Activated CD4-positive, alpha-beta T cell treated with anti-CD3 and anti-CD28 coated beads, Interleukin-2, amount 50 U/mL, for 24 hours (primary cell): ENCODE data around the gene PAPPA.

Experiments used
- DNase-seq, 2 donors: peaks; one replicate each; pipeline ENCODE4 v3.0.0-alpha.2; 2020; ENCODE audit warnings: low read depth in 1 of 2, low spot score in 1 of 2

Gene PAPPA

GRCh38 chr9:116151199-116151598 is 2.4 kb upstream of the PAPPA start:
- DNase-seq = no peak

GRCh38 chr9:116151966-116152381 is 1.6 kb upstream of the PAPPA start:
- DNase-seq = no peak

GRCh38 chr9:116152390-116152789 is 1.2 kb upstream of the PAPPA start:
- DNase-seq = no peak

- DNase-seq = no peak
Measured at GRCh38 chr9:116152941-116153764, 438 bp upstream of the PAPPA start.

DNA sequence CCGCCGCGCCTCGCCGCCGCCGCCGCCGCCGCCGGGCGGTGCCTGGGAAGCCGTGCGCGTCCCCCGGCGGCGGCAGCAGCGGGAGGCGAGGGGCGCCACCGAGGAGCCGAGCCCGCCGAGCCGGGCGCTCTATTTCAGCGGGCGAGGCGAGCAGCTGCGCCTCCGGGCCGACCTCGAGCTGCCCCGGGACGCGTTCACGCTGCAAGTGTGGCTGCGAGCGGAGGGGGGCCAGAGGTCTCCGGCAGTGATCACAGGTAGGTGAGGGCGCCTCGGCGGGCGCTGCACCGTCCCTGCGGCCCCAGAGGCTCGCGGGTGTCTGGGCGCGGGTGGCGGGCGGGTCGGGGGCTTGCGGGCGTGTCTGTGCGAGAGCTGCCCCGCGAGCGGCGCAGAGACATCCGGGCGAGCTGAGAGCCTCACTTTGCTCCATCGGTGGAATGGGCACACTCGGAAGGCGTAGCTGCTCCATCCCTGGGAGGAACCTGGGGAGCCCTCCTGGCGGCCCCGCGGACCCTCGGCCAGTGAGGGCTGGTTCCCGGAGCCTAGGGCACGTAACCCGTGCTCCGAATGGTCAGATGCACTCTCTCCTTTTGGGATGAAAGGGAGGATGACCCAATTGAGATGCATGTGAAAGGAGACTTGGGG is 864 bp downstream of the PAPPA start:
- no peak for DNase-seq

GRCh38 chr9:116154976-116155697 is 1.5 kb downstream of the PAPPA start:
- no peak for DNase-seq

- no peak for DNase-seq
Measured at GRCh38 chr9:116155698-116156039, 2.1 kb downstream of the PAPPA start.

- no peak for DNase-seq
Measured at GRCh38 chr9:116156621-116157314, 3.2 kb downstream of the PAPPA start.

- DNase-seq = no peak
Measured at GRCh38 chr9:116157436-116158138, 4.0 kb downstream of the PAPPA start.

DNA sequence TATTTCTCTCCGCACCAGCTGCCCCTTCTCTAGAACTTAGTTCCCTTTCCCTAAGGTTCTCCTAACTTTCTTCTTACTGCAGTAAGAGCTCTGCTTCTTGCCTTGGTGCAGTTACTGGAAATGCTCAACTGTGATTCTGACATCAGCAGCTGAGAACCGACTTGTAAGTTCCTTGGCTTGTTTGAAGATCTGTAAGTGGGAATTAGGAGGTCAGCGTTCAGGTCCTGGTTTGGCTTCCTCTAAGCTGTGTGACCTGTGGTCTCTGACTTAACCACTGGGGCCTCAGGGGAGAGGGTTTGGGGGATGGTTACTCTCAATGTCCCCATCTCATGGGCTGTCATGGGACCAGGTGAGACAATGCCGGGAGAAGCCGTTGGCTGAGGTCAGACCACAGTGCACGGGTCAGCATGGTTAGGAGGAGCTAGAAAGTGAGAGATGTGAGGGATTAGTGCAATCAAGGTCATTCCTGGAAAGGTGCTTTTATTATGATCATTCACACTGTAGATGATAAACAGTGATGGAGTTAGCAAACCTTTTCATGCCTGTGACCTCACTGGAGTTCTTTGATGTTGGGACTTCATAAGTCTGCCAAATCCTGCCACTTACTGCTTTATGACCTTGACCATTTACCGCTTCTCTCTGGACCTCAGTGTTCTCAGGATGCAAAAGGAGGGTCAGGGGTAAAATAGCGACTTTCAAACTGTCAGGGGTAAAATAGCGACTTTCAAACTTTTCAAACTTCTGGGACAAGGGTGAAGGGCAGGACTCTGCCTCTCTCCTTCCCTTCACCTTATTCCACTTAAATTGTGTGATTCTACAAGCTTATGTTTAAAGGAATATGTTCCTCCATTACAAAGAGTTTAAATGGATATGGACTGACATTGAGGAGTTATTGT is 7.3 kb downstream of the PAPPA start:
- no peak for DNase-seq

DNA sequence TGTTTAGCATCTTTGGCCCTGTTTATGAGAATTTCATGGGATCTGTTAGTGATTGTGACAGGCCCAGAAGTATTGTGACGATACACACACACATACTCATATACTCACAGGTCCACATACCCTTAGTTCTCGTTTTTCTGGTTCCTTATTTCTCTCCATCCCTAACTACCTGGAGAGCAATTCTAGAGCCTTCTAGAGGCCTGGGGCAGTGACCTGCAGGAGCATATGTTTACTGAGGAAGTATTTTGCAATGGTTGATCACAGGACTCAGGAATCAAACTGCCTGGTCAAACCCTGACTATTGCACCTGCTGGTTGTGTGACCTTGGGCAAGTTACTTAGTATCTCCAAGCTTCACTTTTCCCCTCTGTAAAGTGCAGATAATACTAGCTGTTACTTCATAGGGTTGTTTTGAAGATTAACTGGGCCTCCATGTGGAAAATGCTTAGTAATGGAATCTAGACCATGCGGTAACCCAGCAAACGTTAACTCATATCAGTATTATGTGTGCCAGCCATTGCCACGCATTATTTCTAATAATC is 8.7 kb downstream of the PAPPA start:
- DNase-seq = no peak

GRCh38 chr9:116163293-116164055 is 9.9 kb downstream of the PAPPA start:
- no peak for DNase-seq

DNA sequence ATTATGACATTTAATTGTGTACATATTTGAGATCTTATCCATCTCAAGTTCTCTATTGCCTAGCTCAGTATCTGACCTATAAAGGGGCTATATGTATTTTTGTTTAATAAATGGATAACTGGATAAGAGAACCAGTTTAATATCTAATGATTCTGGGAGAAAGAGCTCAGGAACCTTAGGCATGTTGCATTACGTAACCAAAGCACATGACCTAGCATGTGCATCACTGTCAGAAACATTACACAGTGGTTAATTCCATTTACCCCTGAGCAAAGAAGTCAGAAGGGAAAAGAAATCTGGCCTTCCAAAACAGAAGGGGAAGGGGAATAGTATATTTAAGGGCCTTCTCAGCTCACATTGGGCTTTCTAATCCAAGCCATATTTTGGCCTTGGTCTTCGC is 12.3 kb downstream of the PAPPA start:
- no peak for DNase-seq

GRCh38 chr9:116166713-116167112 is 13.1 kb downstream of the PAPPA start:
- DNase-seq = no peak

GRCh38 chr9:116168231-116168630 is 14.6 kb downstream of the PAPPA start:
- DNase-seq = no peak

- no peak for DNase-seq
Measured at GRCh38 chr9:116172216-116172615, 18.6 kb downstream of the PAPPA start.

DNA sequence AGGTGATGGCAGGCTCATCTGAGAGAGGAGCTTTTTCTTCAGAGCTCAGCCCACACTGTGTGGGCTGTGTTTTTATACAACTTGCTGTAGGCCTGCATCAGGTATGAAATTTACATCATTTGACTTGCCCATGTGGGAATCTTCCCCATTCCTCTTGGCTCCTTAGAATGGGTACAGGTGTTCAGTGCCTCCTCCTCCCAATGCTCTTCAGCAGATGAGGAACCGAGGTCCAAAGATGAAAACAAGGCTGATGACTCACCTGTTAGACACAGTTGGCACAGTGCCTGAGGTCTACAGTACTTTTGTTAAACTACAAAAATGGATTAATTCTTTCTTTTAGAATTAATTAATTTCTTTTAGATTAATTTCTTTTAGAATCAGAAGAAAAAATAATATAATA is 20.8 kb downstream of the PAPPA start:
- DNase-seq = no peak

DNA sequence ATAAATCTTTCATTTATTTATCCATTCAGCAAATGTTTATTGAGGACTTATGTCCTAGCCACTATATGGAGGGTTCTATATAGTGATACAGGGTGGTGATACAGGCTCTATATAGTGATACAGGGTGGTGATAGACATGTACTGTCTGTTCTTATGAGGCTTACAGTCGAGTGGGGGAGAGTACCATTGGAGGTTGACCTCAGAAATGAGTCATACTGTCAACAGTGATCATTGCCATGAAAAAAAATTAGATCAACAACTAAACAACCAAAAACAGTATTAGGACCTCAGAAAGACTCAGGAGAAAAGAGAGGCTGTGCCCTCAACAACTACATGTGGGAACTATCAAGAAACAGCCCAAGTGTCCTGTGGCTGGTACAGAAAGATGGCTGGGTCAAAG is 22.0 kb downstream of the PAPPA start:
- no peak for DNase-seq
